OCI-LY7 (cell line): ENCODE measurements around the gene CACNA1H. TPM values are rescaled to one million over a fixed set of nuclear protein-coding genes. Genes with fewer than 3 reads are reported as not detected.

Experiments used
- BruUV-seq: library from RNA; stranded (reverse); fragments of 400-500 nt; replicated peaks from 2 replicates; lab custom pipeline; 2021; lab: Mats Ljungman, UMichigan
- CTCF ChIA-PET: fragments of 300-600 bp; sonication (Branson Sonifier 250); formaldehyde crosslinking; loops from one replicate; lab custom pipeline; 2022; ENCODE audit warnings: antibody characterized with exemption; ENCODE audit not compliant: unreplicated experiment; lab: Charles Lee
- POLR2A ChIA-PET: fragments of 300-600 bp; sonication (Branson Sonifier 250); formaldehyde crosslinking; loops from one replicate; lab custom pipeline; 2022; ENCODE audit warnings: antibody characterized with exemption; lab: Charles Lee
- DNase-seq: peaks from one replicate; pipeline ENCODE4 v3.0.0-alpha.2; 2015; ENCODE audit warnings: low spot score
- H2AFZ ChIP-seq: fragments of 200-600 bp; sonication (generic), shearing (Covaris generic); 2 replicates; pipeline ENCODE4 v1.6.1; 2014; ENCODE audit warnings: mild to moderate bottlenecking, antibody characterized with exemption, low read length, moderate library complexity
- H3K27ac ChIP-seq: fragments of 200-600 bp; sonication (generic); 2 replicates; pipeline ENCODE4 v1.5.1; 2014; ENCODE audit warnings: mixed run types, low read depth, mild to moderate bottlenecking, moderate library complexity, low read length, inconsistent platforms; ENCODE audit not compliant: poor library complexity, severe bottlenecking
- H3K36me3 ChIP-seq: fragments of 200-600 bp; sonication (generic); 2 replicates; pipeline ENCODE4 v1.6.1; 2014; ENCODE audit warnings: mild to moderate bottlenecking, antibody characterized with exemption, low read length, moderate library complexity, mixed read lengths; ENCODE audit not compliant: insufficient read depth
- H3K4me1 ChIP-seq: fragments of 200-600 bp; sonication (generic); 2 replicates; pipeline ENCODE4 v1.5.1; 2014; ENCODE audit warnings: mild to moderate bottlenecking, low read length; ENCODE audit not compliant: insufficient read depth, poor library complexity, severe bottlenecking
- H3K4me2 ChIP-seq: fragments of 200-600 bp; sonication (generic); 2 replicates; pipeline ENCODE4 v1.6.1; 2014; ENCODE audit warnings: mild to moderate bottlenecking, low read length
- H3K4me3 ChIP-seq: fragments of 200-600 bp; sonication (generic); 2 replicates; pipeline ENCODE4 v1.5.1; 2014; ENCODE audit warnings: mild to moderate bottlenecking, low read depth, low read length; ENCODE audit not compliant: poor library complexity, severe bottlenecking
- H3K79me2 ChIP-seq: fragments of 200-600 bp; sonication (generic); 2 replicates; pipeline ENCODE4 v1.6.1; 2016; ENCODE audit warnings: low read depth, mild to moderate bottlenecking, low read length, moderate library complexity, mixed read lengths; ENCODE audit not compliant: insufficient read depth
- H3K9me2 ChIP-seq: fragments of 200-600 bp; sonication (generic); 2 replicates; pipeline ENCODE4 v1.6.1; 2016; ENCODE audit warnings: mild to moderate bottlenecking, low read length, mixed read lengths; ENCODE audit not compliant: insufficient read depth
- H3K9me3 ChIP-seq: fragments of 200-600 bp; sonication (generic); 2 replicates; pipeline ENCODE4 v1.6.1; 2014; ENCODE audit warnings: mild to moderate bottlenecking, mixed run types, low read length, mixed read lengths
- H4K20me1 ChIP-seq: fragments of 200-600 bp; sonication (generic); 2 replicates; pipeline ENCODE4 v1.6.1; 2014; ENCODE audit warnings: mild to moderate bottlenecking, antibody characterized with exemption, low read length, moderate library complexity, mixed read lengths; ENCODE audit not compliant: insufficient read depth
- EZH2phosphoT487 ChIP-seq: fragments of 200-600 bp; sonication (generic); IDR thresholded peaks from 2 replicates; pipeline ENCODE4 v1.6.1; 2018; ENCODE audit warnings: low read depth, borderline replicate concordance, mild to moderate bottlenecking, mixed run types, antibody characterized with exemption, low read length, moderate library complexity, mixed read lengths
- intact Hi-C: fragments of 100-400 bp; cut with micrococcal nuclease; formaldehyde crosslinking; loops from one replicate; pipeline ENCODE4 v1.10.0; 2022; ENCODE audit not compliant: unreplicated experiment
- total RNA-seq, 2 experiments: library from RNA; depleted of rRNA in 1 of 2; stranded (reverse); fragments of >200 nt in 1 of 2; shearing (Covaris generic) in 1 of 2; gene quantifications; 2 replicates each; pipeline ENCODE4 v1.2.3, GENCODE V29; 2014 to 2022
- TF ChIP-seq, protein P1 (sequence below): fragments of 200-600 bp; sonication (generic); conservative IDR thresholded peaks from 2 replicates; pipeline ENCODE4 v1.5.1; 2014; ENCODE audit warnings: mild to moderate bottlenecking, antibody characterized with exemption, low read length, moderate library complexity, mixed read lengths

CACNA1H gene
- total RNA-seq, 2 experiments from 2014 or later, result not detected

DNA sequence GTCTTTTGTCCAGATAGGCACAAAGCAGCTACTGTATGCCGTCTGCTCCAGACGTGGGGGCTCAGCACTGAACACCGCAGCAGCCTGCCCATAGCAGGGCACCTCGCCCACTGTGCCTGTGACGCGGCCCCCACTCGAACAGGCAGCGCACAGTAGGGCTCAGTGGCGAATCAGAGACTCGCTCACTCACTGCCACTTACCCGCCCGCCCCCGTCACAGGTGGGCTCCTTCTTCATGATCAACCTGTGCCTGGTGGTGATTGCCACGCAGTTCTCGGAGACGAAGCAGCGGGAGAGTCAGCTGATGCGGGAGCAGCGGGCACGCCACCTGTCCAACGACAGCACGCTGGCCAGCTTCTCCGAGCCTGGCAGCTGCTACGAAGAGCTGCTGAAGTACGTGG is 48.5 kb downstream of the CACNA1H start:
- no peak overlapping the region for H2AFZ ChIP-seq
- CTCF ChIA-PET, result no interaction called here
- no TSS peak for BruUV-seq
- no peaks in the 10 kb centered on the region for H3K36me3 ChIP-seq
- H3K4me1 ChIP-seq, result no peaks in the 10 kb centered on the region
- no peaks in the 10 kb centered on the region for H3K9me2 ChIP-seq
- no peaks in the 10 kb centered on the region for H3K79me2 ChIP-seq
- no peaks in the 10 kb centered on the region for H3K9me3 ChIP-seq
- intact Hi-C loops, result no loop called here
- no peak overlapping the region for H3K27ac ChIP-seq
- no peak overlapping the region for H3K4me3 ChIP-seq
- H3K4me2 ChIP-seq, result no peak overlapping the region
- DNase-seq, result no peak
- POLR2A ChIA-PET, result no interaction called here
- no peak for TF ChIP-seq EZH2phosphoT487
- TF ChIP-seq, protein P1, sequence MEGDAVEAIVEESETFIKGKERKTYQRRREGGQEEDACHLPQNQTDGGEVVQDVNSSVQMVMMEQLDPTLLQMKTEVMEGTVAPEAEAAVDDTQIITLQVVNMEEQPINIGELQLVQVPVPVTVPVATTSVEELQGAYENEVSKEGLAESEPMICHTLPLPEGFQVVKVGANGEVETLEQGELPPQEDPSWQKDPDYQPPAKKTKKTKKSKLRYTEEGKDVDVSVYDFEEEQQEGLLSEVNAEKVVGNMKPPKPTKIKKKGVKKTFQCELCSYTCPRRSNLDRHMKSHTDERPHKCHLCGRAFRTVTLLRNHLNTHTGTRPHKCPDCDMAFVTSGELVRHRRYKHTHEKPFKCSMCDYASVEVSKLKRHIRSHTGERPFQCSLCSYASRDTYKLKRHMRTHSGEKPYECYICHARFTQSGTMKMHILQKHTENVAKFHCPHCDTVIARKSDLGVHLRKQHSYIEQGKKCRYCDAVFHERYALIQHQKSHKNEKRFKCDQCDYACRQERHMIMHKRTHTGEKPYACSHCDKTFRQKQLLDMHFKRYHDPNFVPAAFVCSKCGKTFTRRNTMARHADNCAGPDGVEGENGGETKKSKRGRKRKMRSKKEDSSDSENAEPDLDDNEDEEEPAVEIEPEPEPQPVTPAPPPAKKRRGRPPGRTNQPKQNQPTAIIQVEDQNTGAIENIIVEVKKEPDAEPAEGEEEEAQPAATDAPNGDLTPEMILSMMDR, result no peak
- H4K20me1 ChIP-seq, result no peaks in the 10 kb centered on the region

- CTCF ChIA-PET, result no interaction called here
- no peak overlapping the region for H2AFZ ChIP-seq
Measured at GRCh38 chr16:1202274-1202673, 49.4 kb downstream of the CACNA1H start.

GRCh38 chr16:1204933-1205332 is 52.0 kb downstream of the CACNA1H start:
- Histone ChIP-seq H3K4me3 (no peak overlapping the region), H3K4me1 (no peaks in the 10 kb centered on the region), H4K20me1 (no peaks in the 10 kb centered on the region), H3K79me2 (no peaks in the 10 kb centered on the region), H2AFZ (no peak overlapping the region), H3K9me2 (no peaks in the 10 kb centered on the region), H3K9me3 (no peaks in the 10 kb centered on the region), H3K36me3 (no peaks in the 10 kb centered on the region), H3K4me2 (no peak overlapping the region), H3K27ac (no peak overlapping the region)
- ChIA-PET CTCF (no interaction called here), POLR2A (no interaction called here)
- intact Hi-C loops, result no loop called here
- TF ChIP-seq, protein P1, result no peak
- TF ChIP-seq EZH2phosphoT487, result no peak
- DNase-seq, result no peak
- no TSS peak for BruUV-seq

More at GRCh38 chr16:1202274-1202673, 49.4 kb downstream of the CACNA1H start:
- H3K36me3 ChIP-seq, result no peaks in the 10 kb centered on the region
- H3K9me2 ChIP-seq, result no peaks in the 10 kb centered on the region
- intact Hi-C loops, result no loop called here
- BruUV-seq, result no TSS peak
- POLR2A ChIA-PET, result no interaction called here
- no peak overlapping the region for H3K4me2 ChIP-seq
- no peaks in the 10 kb centered on the region for H3K9me3 ChIP-seq
- H3K79me2 ChIP-seq, result no peaks in the 10 kb centered on the region
- no peaks in the 10 kb centered on the region for H4K20me1 ChIP-seq
- no peaks in the 10 kb centered on the region for H3K4me1 ChIP-seq
- no peak overlapping the region for H3K4me3 ChIP-seq
- TF ChIP-seq EZH2phosphoT487, result no peak
- TF ChIP-seq, protein P1, result no peak
- no peak for DNase-seq
- no peak overlapping the region for H3K27ac ChIP-seq
